Measurements from ENCODE around the gene EFNB2.

The EFNB2 gene

GRCh38 chr13:106550570-106551135, 15.2 kb upstream of the EFNB2 start:
- Histone ChIP-seq H3K4me3 (ENCODE audit: insufficient read depth, low read depth, low read length, poor library complexity, severe bottlenecking) (no peak overlapping the region), H3K36me3 (ENCODE audit: control insufficient read depth, insufficient read depth, low read length) (peaks cover 49% of the 10 kb centered on the region)
- no peak for DNase-seq

GRCh38 chr13:106548064-106548696, 12.7 kb upstream of the EFNB2 start:
- H3K27ac ChIP-seq (ENCODE audit: insufficient read depth, low read length, poor library complexity, severe bottlenecking), result no peak overlapping the region
- H3K4me1 ChIP-seq (ENCODE audit: control insufficient read depth, insufficient read depth, low read length, poor library complexity, severe bottlenecking), result no peaks in the 10 kb centered on the region
- peaks cover 31% of the 10 kb centered on the region for H3K36me3 ChIP-seq (ENCODE audit: control insufficient read depth, insufficient read depth, low read length)
- no peak for DNase-seq
- H3K27me3 ChIP-seq (replicated peaks; ENCODE audit: control insufficient read depth, insufficient read depth, low read length, poor library complexity, severe bottlenecking), result no peaks in the 10 kb centered on the region
- H3K9me3 ChIP-seq (ENCODE audit: control insufficient read depth, low read length), result no peaks in the 10 kb centered on the region
- H3K4me3 ChIP-seq (ENCODE audit: insufficient read depth, low read depth, low read length, poor library complexity, severe bottlenecking), result no peak overlapping the region

More at GRCh38 chr13:106550570-106551135, 15.2 kb upstream of the EFNB2 start:
- no peaks in the 10 kb centered on the region for H3K9me3 ChIP-seq (ENCODE audit: control insufficient read depth, low read length)
- H3K27me3 ChIP-seq (replicated peaks; ENCODE audit: control insufficient read depth, insufficient read depth, low read length, poor library complexity, severe bottlenecking), result no peaks in the 10 kb centered on the region
- H3K4me1 ChIP-seq (ENCODE audit: control insufficient read depth, insufficient read depth, low read length, poor library complexity, severe bottlenecking), result no peaks in the 10 kb centered on the region
- H3K27ac ChIP-seq (ENCODE audit: insufficient read depth, low read length, poor library complexity, severe bottlenecking), result no peak overlapping the region

- Histone ChIP-seq H3K36me3 (ENCODE audit: control insufficient read depth, insufficient read depth, low read length) (peaks cover 12% of the 10 kb centered on the region), H3K27me3 (replicated peaks; ENCODE audit: control insufficient read depth, insufficient read depth, low read length, poor library complexity, severe bottlenecking) (no peaks in the 10 kb centered on the region), H3K9me3 (ENCODE audit: control insufficient read depth, low read length) (no peaks in the 10 kb centered on the region), H3K4me1 (ENCODE audit: control insufficient read depth, insufficient read depth, low read length, poor library complexity, severe bottlenecking) (no peaks in the 10 kb centered on the region), H3K4me3 (ENCODE audit: insufficient read depth, low read depth, low read length, poor library complexity, severe bottlenecking) (no peak overlapping the region), H3K27ac (ENCODE audit: insufficient read depth, low read length, poor library complexity, severe bottlenecking) (no peak overlapping the region)
- no peak for DNase-seq
These were observed 6.4 kb upstream of the EFNB2 start for GRCh38 chr13:106541826-106542225.

GRCh38 chr13:106540613-106541012, 5.2 kb upstream of the EFNB2 start:
- DNase-seq, result no peak
- H3K27me3 ChIP-seq (replicated peaks; ENCODE audit: control insufficient read depth, insufficient read depth, low read length, poor library complexity, severe bottlenecking), result no peaks in the 10 kb centered on the region
- no peak overlapping the region for H3K27ac ChIP-seq (ENCODE audit: insufficient read depth, low read length, poor library complexity, severe bottlenecking)
- H3K4me1 ChIP-seq (ENCODE audit: control insufficient read depth, insufficient read depth, low read length, poor library complexity, severe bottlenecking), result peaks cover 7% of the 10 kb centered on the region
- no peaks in the 10 kb centered on the region for H3K9me3 ChIP-seq (ENCODE audit: control insufficient read depth, low read length)
- no peak overlapping the region for H3K4me3 ChIP-seq (ENCODE audit: insufficient read depth, low read depth, low read length, poor library complexity, severe bottlenecking)
- peaks cover 6% of the 10 kb centered on the region for H3K36me3 ChIP-seq (ENCODE audit: control insufficient read depth, insufficient read depth, low read length)

- Histone ChIP-seq H3K4me1 (ENCODE audit: control insufficient read depth, insufficient read depth, low read length, poor library complexity, severe bottlenecking) (peaks cover 26% of the 10 kb centered on the region), H3K27ac (ENCODE audit: insufficient read depth, low read length, poor library complexity, severe bottlenecking) (no peak overlapping the region), H3K4me3 (ENCODE audit: insufficient read depth, low read depth, low read length, poor library complexity, severe bottlenecking) (no peak overlapping the region)
These were observed 2.1 kb upstream of the EFNB2 start for GRCh38 chr13:106537521-106537920.

GRCh38 chr13:106536244-106537034, 977 bp upstream of the EFNB2 start:
- Histone ChIP-seq H3K27ac (ENCODE audit: insufficient read depth, low read length, poor library complexity, severe bottlenecking) (peak overlapping the region; percentile 4), H3K36me3 (ENCODE audit: control insufficient read depth, insufficient read depth, low read length) (no peaks in the 10 kb centered on the region), H3K9me3 (ENCODE audit: control insufficient read depth, low read length) (no peaks in the 10 kb centered on the region), H3K27me3 (replicated peaks; ENCODE audit: control insufficient read depth, insufficient read depth, low read length, poor library complexity, severe bottlenecking) (peaks cover 26% of the 10 kb centered on the region), H3K4me3 (ENCODE audit: insufficient read depth, low read depth, low read length, poor library complexity, severe bottlenecking) (peak overlapping the region; percentile 81), H3K4me1 (ENCODE audit: control insufficient read depth, insufficient read depth, low read length, poor library complexity, severe bottlenecking) (peaks cover 26% of the 10 kb centered on the region)
- DNase-seq, result peak; percentile 63 to 78 (median 71)

More at GRCh38 chr13:106537521-106537920, 2.1 kb upstream of the EFNB2 start:
- H3K9me3 ChIP-seq (ENCODE audit: control insufficient read depth, low read length), result no peaks in the 10 kb centered on the region
- H3K27me3 ChIP-seq (replicated peaks; ENCODE audit: control insufficient read depth, insufficient read depth, low read length, poor library complexity, severe bottlenecking), result peaks cover 19% of the 10 kb centered on the region
- no peak for DNase-seq
- H3K36me3 ChIP-seq (ENCODE audit: control insufficient read depth, insufficient read depth, low read length), result no peaks in the 10 kb centered on the region

GRCh38 chr13:106534639-106535551, 567 bp downstream of the EFNB2 start:
- H3K27me3 ChIP-seq (replicated peaks; ENCODE audit: control insufficient read depth, insufficient read depth, low read length, poor library complexity, severe bottlenecking), result peaks cover 30% of the 10 kb centered on the region
- no peaks in the 10 kb centered on the region for H3K9me3 ChIP-seq (ENCODE audit: control insufficient read depth, low read length)
- H3K27ac ChIP-seq (ENCODE audit: insufficient read depth, low read length, poor library complexity, severe bottlenecking), result no peak overlapping the region
- H3K4me1 ChIP-seq (ENCODE audit: control insufficient read depth, insufficient read depth, low read length, poor library complexity, severe bottlenecking), result peaks cover 26% of the 10 kb centered on the region
- no peak for DNase-seq
- H3K4me3 ChIP-seq (ENCODE audit: insufficient read depth, low read depth, low read length, poor library complexity, severe bottlenecking), result peak overlapping the region; percentile 81
- H3K36me3 ChIP-seq (ENCODE audit: control insufficient read depth, insufficient read depth, low read length), result no peaks in the 10 kb centered on the region

GRCh38 chr13:106533943-106534638, 1.4 kb downstream of the EFNB2 start:
- Histone ChIP-seq H3K4me3 (ENCODE audit: insufficient read depth, low read depth, low read length, poor library complexity, severe bottlenecking) (peak overlapping the region; percentile 24), H3K4me1 (ENCODE audit: control insufficient read depth, insufficient read depth, low read length, poor library complexity, severe bottlenecking) (peaks cover 26% of the 10 kb centered on the region), H3K27me3 (replicated peaks; ENCODE audit: control insufficient read depth, insufficient read depth, low read length, poor library complexity, severe bottlenecking) (peaks cover 32% of the 10 kb centered on the region), H3K27ac (ENCODE audit: insufficient read depth, low read length, poor library complexity, severe bottlenecking) (no peak overlapping the region), H3K36me3 (ENCODE audit: control insufficient read depth, insufficient read depth, low read length) (no peaks in the 10 kb centered on the region), H3K9me3 (ENCODE audit: control insufficient read depth, low read length) (no peaks in the 10 kb centered on the region)
- no peak for DNase-seq
